HG03064 (cell line): ENCODE measurements around the gene IFNGR2.
"Not testable (repeated sequence)": the region's sequence is repeated elsewhere in the genome, so short reads cannot be mapped to it uniquely, and the experiment has no call there.

ENCODE experiments used
- ATAC-seq: cut with Tn5 transposase; IDR thresholded peaks from one replicate; pipeline ENCODE4 v1.9.1; 2021; ENCODE audit warnings: low read depth; ENCODE audit not compliant: unreplicated experiment

IFNGR2 gene

GRCh38 chr21:33433425-33434114 lies 30.4 kb downstream of the IFNGR2 start:
- ATAC-seq: no peak

DNA sequence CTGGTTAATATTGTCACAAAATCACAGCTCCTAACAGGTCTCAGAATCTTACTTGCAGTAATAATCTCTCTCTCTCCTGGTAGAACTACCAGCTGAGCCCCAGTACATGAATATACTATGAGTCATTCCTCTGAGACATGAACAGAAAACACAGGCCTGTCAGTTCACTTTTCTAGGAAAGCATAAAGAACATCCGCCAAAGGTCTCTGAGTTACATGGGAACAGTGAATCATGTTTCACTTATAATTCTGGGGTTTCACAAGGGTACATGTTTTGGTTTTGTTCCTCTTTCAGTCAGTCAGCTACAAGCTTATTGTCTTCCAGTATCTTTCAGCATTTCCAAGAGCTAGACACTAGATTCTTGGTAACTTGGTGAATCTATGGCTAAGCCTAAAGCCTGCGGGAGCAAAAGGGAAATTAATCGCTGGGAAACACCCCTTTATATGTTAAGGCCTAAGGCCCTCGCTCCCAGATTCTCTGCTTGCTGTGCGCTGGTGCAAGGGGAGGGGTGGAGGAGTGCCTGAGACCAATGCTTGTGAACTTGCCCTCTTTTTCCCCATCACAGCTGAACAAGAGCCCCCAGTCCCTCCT lies 31.7 kb downstream of the IFNGR2 start:
- ATAC-seq: peak; percentile 75

DNA sequence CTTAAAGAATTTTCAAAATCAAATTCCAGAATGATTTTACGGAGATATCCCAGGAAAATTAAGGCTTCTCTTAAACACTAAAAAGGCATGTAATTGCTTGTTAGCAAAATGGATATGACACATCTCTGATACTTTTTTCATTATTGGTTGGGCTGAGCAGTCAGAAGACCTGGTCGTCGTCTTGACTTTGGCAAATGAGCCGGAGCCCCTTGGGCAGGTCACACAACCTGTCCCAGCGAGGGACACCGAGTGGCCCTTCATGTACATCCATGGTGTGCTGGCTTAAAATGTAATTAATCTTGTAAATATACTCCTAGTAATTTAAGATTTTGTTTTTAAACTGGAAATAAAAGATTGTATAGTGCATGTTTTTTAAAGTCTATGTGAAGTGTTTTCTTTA lies 33.9 kb downstream of the IFNGR2 start:
- ATAC-seq: no peak

DNA sequence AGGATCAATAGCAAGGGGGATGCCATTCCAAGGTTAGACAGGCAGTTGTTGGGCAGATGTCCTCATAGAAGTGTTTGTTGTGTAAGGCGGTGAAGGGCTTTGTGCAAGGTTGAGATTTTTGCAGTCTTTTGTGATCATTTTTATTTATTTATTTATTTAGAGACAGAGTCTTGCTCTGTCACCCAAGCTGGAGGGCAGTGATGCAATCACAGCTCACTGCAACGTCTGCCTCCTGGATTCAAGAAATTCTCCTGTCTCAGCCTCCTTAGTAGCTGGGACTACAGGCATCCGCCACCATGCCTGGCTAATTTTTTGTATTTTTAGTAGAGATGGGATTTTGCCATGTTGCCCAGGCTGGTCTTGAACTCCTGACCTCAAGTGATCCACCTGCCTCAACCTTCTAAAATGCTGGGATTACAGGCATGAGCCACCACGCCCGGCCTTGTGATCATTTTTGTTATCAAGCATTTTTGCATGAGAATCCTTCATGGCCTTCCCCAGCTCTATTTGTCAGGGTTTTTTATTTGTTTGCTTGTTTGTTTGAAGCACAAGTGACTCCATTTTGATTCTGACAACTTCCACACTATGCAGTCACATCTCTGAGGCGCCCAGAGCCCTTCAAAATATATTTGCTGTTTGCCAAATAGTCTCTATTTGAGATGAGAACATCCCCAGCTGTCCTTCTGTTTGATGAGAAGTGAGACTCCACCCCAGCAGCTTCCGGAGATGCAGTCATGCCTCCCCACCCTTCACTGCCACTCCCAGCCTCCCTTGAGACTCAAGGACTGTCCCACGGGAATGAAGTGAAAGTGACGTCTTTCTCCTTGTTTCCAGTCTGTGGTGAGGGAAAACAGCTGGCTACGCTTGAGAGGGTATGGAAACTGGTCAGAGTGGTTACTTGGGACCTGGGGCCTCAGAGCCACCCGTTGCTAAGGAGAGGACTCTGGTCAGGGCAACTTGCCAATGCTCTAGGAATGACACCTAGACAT lies 38.6 kb downstream of the IFNGR2 start:
- ATAC-seq: no peak

DNA sequence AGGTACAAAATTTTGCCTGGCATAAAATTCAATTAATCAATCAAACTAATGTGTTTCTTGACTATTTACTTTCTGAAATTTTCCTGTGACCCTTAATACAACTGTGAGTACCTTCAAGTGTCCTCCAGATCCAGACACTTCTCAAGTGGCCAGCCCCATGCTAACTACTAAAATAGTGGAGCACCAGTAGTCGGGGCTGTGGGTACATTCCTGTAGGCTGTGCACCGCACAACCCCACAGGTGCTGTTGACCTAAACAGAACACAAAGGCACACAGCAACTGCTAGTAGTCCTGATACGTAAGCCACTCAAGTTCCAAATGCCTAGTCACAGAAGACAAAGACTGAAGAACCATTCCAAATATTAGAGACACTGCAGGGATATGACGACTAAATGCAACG lies 40.0 kb downstream of the IFNGR2 start:
- ATAC-seq: no peak

- ATAC-seq: no peak
Observed at GRCh38 chr21:33444499-33444898, 41.3 kb downstream of the IFNGR2 start.

DNA sequence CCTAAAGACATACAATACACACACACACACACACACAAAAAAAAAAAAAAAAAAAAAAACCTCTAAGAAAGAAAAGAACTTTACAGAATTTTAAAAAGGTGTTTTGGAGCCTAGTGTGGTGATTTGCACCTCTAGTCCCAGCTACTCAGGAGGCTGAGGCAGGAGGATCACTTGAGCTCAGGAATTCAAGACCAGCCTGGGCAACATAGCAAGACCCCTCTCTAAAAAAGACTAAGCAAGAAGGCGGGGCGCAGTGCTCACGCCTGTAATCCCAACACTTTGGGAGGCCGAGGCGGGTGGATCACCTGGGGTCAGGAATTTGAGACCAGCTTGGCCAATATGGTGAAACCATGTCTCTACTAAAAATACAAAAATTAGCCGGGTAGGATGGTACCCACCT lies 43.4 kb downstream of the IFNGR2 start:
- not testable (repeated sequence) for ATAC-seq

DNA sequence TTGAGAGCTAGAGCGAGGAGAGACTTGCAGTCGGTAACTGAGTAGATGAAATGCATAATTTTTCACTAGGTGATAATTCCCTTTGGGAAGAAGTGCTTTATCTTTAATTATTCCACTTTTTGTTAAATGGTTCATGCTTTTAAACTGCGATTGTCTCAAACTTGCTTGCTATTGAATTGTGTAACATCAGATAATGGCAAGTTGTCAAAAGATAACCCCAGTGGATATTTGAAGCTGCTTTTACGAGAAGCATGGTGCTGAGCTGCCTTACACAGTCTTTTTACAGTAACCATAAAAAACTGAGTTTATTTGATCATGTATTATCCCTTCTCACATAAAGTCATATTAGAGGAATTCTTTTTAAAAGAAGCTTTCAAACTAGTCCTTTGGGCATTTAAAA lies 46.4 kb downstream of the IFNGR2 start:
- no peak for ATAC-seq

DNA sequence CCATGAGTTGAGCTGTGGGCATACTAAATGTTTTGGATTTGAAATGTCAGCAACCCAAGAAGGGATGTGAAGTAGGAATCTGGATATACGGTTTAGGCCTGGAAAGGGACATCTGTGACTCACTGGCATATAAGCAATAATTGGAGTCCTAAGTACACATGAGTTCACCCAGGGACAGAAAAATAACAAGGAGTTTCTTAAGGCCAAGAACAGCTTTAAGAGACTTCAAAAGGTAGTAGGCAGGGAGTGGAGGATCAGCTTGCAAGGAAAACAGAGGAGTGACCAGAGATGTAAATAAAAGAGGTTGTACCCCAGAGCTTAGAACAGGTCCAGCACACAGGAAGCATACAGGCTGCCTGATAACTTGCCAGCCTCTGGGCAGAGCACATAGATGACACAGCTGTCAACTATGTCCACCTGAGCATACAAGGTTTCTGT lies 48.4 kb downstream of the IFNGR2 start:
- ATAC-seq: no peak

DNA sequence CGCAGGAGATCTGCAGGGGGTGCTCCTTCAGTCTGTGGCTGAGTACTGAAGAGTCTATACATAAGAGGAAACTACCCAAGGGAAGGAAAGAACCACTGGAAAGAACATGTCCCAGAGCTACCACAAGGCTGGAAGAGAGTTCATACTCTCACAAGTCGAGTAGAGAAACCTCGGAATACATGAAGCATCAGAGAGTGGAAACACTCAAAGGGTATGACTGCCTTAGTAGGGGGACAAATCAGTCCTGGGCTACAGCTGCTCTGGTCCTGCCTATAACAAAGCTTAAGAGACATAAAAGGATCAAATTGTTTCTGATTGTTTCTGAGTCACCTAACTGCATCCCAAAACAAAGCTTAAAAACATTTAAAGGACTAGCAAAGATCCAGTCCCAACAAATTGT lies 49.1 kb downstream of the IFNGR2 start:
- ATAC-seq: no peak

- ATAC-seq: no peak
Observed at GRCh38 chr21:33455686-33456446, 52.7 kb downstream of the IFNGR2 start.

DNA sequence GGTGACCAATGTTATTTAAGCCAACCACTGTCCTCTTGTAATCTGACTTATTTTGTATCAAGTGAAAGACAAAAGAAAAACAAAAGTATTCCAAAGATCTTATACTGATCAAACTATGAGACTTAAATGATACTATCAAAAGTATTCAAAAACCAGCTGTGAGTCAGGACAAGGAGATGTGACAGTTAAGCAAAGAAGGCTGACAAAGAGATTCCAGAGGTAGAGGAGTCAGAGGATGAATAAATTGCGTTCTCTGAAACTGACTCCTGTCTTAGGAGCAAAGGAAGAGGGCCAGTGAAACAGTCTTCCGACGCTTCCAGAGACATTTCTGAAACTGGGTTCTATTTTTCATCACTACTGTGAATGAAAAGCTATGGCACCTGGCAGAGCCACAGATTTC lies 55.6 kb downstream of the IFNGR2 start:
- ATAC-seq: no peak

- no peak for ATAC-seq
Observed at GRCh38 chr21:33461538-33462250, 58.5 kb downstream of the IFNGR2 start.

- not testable (repeated sequence) for ATAC-seq
Observed at GRCh38 chr21:33469183-33469582, 66.0 kb downstream of the IFNGR2 start.

- no peak for ATAC-seq
Observed at GRCh38 chr21:33470701-33471100, 67.5 kb downstream of the IFNGR2 start.

DNA sequence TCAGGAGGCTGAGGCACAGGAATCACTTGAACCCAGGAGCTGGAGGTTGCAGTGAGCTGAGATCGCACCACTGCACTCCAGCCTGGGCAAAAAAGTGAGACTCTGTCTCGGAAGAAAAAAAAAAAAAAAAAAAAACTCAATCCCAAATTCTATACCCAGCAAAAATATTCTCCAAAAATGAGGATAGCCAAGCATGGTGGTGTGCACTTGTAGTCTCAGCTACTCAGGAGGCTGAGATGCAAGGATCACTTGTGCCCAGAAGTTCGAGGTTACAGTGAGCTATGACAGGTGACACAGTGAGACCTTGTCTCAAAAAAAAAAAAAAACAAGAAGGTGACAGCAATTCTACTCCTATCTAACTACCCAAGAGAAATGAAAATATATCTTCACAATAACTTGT lies 70.1 kb downstream of the IFNGR2 start:
- no peak for ATAC-seq

- no peak for ATAC-seq
Observed at GRCh38 chr21:33477066-33477465, 73.9 kb downstream of the IFNGR2 start.

DNA sequence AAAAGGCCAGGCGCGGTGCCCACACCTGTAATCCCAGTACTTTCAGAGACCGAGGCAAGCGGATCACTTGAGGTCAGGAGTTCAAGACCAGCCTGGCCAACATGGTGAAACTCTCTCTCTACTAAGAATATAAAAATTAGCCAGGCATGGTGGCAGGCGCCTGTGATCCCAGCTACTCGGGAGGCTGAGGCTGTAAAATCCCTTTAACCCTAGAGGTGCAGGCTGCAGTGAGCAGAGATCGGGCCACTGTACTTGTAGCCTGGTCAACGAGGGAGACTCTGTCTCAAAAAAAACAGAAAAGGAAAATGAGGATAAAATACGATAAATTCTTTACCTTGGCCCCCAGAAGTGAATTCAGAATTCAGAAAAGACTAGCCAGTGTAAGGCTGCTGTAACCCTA lies 75.0 kb downstream of the IFNGR2 start:
- ATAC-seq: no peak

DNA sequence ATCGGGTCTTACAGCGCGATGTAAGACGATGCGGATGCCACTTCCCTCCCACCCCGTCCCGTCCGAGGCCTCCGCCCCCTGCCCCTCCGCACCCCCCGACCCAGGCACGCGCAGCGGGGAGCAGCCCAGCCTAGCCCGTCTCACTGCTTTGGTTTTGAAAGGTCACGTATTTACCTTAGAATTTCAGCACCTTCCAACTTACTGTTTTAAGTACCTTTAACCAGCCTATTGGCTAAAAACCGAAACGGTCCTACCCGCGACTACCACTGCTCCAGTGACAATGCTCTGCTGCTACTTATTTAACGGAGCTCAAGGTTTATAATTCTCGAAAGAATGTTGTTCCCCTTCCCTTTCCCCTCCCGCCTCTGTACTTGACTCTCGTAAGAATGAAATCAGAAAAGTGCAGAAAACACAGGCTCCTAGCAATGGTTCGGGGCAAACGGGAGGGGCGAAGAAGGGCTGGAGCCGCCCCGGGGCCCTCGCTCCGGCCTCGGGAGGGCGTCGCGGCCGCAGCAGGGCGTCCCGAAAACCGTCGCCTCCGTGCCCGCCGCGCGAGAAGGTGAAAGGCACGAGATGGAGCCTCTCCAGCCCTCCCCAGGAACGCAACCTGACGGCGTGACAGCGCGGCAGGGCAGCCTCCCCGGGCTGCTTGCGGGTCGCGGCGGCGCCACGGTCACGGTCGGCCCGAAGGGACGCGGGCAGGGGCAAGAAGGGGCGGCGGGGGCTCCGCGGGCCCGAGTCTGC lies 75.9 kb downstream of the IFNGR2 start:
- peak; percentile 27 for ATAC-seq
